Motor neuron (in vitro differentiated cells): Measurements from ENCODE around the gene ATP6AP2. TPM values are rescaled to one million over a fixed set of nuclear protein-coding genes. Genes with fewer than 3 reads are reported as not detected.
A peak's percentile ranks its signal among the peaks of the same experiment; 100 is the strongest.

Experiments
- ATAC-seq, 8 experiments: fragments of 200-7000 bp; cut with Tn5 transposase; replicated peaks in 6 of 8; 2 replicates each; pipeline ENCODE4 v1.8.0; 2021; ENCODE audit warnings: mild to moderate bottlenecking in 8 of 8, moderate library complexity in 8 of 8
- H3K27ac ChIP-seq, 2 donors: fragments of 250-450 bp; sonication (Bioruptor Pico); 2 replicates each; pipeline ENCODE4 v1.9.0; 2021; ENCODE audit warnings: antibody characterized with exemption in 2 of 2, mild to moderate bottlenecking in 2 of 2, moderate library complexity in 1 of 2
- H3K4me1 ChIP-seq, 2 donors: fragments of 250-450 bp; sonication (Bioruptor Pico); replicated peaks in 1 of 2; 2 replicates each; pipeline ENCODE4 v1.6.1; 2021; ENCODE audit warnings: antibody characterized with exemption in 2 of 2, mild to moderate bottlenecking in 2 of 2, moderate library complexity in 1 of 2
- H3K4me3 ChIP-seq, 5 donors: fragments of 250-450 bp; sonication (Bioruptor Pico); 2 replicates each; pipeline ENCODE4 v1.9.0; 2021; ENCODE audit warnings: antibody characterized with exemption in 5 of 5, mild to moderate bottlenecking in 5 of 5, moderate library complexity in 4 of 5
- WGBS, 10 experiments: fragments of 450-650 bp; shearing (Covaris generic); methylation state at CpG; one replicate each; pipeline ENCODE4 v1.0.0; 2022; 5-methylcytosine and 5-hydroxymethylcytosine counted together
- in situ Hi-C, 9 experiments: fragments of 400-800 bp; cut with MboI; loops; one replicate each; pipeline ENCODE4 v1.15.0; 2021; ENCODE audit warnings: low sequenced_read_pairs in 9 of 9, low pct_unique_long_range_greater_than_20kb in 2 of 9; ENCODE audit not compliant: unreplicated experiment in 9 of 9
- total RNA-seq, 8 experiments: library from RNA; unstranded; fragments of 300-600 nt; gene quantifications; 2 replicates each; pipeline versions ENCODE4 v1.2.3 to v1.2.4, GENCODE V29; 2022

The ATP6AP2 gene
- total RNA-seq, 8 experiments from 2014 or later, result 41.7 to 167 (median 78.2) TPM

GRCh38 chrX:40623665-40624064, 42.9 kb downstream of the ATP6AP2 start:
- Histone ChIP-seq H3K4me1 (no peaks in the 10 kb centered on the region), H3K27ac (no peak overlapping the region), H3K4me3 (no peak overlapping the region)
- no peak for ATAC-seq
- WGBS, 10 experiments, result 92 to 100% (median 97%) methylated on average over 1 to 15 of the region's 32 CpGs; no CpG with 5 or more reads in 7 of the 10 experiments
- in situ Hi-C loops, result no loop called here

- no peak overlapping the region for H3K4me3 ChIP-seq
- H3K4me1 ChIP-seq, result no peaks in the 10 kb centered on the region
- 66 to 100% (median 90%) methylated on average over 1 to 4 of the region's 4 CpGs; no CpG with 5 or more reads in 6 of the 10 experiments for WGBS, 10 experiments
- ATAC-seq, result no peak
- no peak overlapping the region for H3K27ac ChIP-seq
- in situ Hi-C loops, result no loop called here
These were observed 44.5 kb downstream of the ATP6AP2 start for GRCh38 chrX:40625294-40625693.

DNA sequence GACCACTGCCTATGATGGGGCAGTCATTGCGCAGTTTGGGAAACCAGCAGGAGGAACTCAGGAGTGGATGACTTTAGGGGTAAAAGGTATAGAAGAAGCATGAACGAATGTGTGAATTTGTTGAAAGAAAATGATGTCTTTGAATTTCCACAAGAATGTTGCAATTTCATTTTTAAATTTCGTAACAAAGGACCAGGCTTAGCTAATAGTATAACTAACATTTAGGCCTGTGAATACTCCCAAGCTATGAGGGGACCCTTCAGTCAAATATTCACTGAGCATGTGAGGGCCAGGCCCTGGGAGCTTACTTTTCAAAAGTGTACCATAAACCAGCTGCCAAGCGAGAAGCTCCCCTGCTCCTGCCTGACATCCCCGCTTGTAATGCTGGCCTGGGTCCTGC, 47.7 kb downstream of the ATP6AP2 start:
- 69 to 100% (median 100%) methylated on average over 1 to 5 of the region's 5 CpGs; no CpG with 5 or more reads in 5 of the 10 experiments for WGBS, 10 experiments
- ATAC-seq, result no peak
- Histone ChIP-seq H3K4me1 (no peaks in the 10 kb centered on the region), H3K27ac (no peak overlapping the region), H3K4me3 (no peak overlapping the region)
- in situ Hi-C loops, result no loop called here

DNA sequence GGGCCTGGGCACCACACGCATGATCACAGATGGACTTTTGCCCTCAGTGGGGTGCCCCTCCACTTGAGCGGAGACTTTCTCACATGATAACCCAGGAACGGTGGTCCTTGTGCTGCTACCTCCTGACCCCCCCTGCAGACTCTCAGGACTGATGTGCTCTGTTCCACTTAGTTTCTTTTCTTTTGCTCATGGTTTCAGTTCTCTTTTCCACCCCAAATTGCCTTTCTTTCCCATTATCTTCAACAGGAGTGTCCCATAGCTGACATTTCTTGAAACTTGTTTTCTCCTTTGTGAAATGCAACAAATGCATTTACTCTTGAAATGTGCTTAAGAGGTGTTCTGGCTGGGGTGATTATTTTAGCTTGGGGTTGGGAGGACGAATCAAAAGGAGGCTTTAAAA, 51.4 kb downstream of the ATP6AP2 start:
- Histone ChIP-seq H3K27ac (no peak overlapping the region), H3K4me1 (no peaks in the 10 kb centered on the region), H3K4me3 (no peak overlapping the region)
- 78 to 100% (median 100%) methylated on average over 1 to 2 of the region's 4 CpGs; no CpG with 5 or more reads in 4 of the 10 experiments for WGBS, 10 experiments
- ATAC-seq, result no peak
- in situ Hi-C loops, result no loop called here

DNA sequence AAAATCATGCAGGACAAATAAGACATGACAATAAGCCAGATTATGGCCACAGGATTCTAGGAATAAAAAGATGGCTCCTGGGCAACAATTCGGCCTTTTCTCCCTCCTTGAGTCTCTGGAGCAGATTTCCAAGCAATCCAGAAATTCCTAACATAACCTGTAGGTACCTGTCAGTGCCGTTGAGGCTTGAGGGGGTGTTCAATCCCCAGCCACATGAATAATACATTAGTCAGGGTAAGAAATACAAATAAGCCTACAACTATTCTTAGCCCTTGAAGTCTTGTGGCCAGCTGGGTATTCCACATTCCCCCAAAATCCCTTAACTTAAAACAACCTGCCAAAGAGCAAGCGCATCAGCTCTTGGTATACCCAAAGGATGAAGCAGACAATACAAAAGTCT, 56.9 kb downstream of the ATP6AP2 start:
- no peak for ATAC-seq
- in situ Hi-C loops, result no loop called here
- Histone ChIP-seq H3K4me3 (no peak overlapping the region), H3K27ac (no peak overlapping the region), H3K4me1 (no peaks in the 10 kb centered on the region)
- WGBS, 10 experiments, result 81 to 100% (median 90%) methylated on average over 1 to 2 of the region's 3 CpGs; no CpG with 5 or more reads in 7 of the 10 experiments

- Histone ChIP-seq H3K27ac (no peak overlapping the region), H3K4me1 (peaks cover 0 to 4% of the 10 kb centered on the region in 2 donors), H3K4me3 (no peak overlapping the region)
- WGBS, 10 experiments, result 25 to 83% (median 59%) methylated on average over 1 to 5 of the region's 5 CpGs; no CpG with 5 or more reads in 5 of the 10 experiments
- no peak for ATAC-seq
- in situ Hi-C loops, result no loop called here
These were observed 63.4 kb downstream of the ATP6AP2 start for GRCh38 chrX:40644176-40644575.

DNA sequence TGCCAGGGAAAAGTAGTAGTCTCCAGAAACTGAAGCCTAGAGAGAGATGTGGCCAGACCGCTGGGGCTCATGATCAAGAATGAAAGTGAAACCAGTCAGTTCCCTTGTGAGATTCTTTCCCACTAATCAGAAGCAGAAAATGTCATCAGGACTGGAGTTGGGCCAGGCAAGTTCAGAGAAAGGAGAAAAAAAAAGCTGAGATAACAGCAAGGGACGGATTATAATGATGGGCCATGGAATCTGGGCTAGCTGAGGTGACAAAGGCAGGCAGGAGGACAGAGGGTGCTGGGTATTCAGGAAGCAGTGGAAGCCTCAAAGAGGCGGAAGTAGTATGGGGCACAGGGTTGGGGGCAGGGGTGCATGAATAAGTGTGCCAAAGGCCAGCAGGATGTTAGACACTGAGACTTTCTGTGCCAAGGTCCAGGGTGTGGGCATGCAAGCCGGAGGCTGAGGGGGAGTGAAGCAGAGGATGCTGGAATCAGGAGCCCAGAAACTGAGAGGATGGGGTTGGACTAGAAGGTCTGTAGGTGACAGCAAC, 64.1 kb downstream of the ATP6AP2 start:
- peak in 3 of 8 experiments; percentile 8 to 39 (median 33) for ATAC-seq
- no peak overlapping the region for H3K4me3 ChIP-seq
- in situ Hi-C loops, result no loop called here
- 33 to 89% (median 89%) methylated on average over 1 to 2 of the region's 4 CpGs; no CpG with 5 or more reads in 7 of the 10 experiments for WGBS, 10 experiments
- peaks cover 0 to 4% of the 10 kb centered on the region in 2 donors for H3K4me1 ChIP-seq
- H3K27ac ChIP-seq, result no peak overlapping the region

DNA sequence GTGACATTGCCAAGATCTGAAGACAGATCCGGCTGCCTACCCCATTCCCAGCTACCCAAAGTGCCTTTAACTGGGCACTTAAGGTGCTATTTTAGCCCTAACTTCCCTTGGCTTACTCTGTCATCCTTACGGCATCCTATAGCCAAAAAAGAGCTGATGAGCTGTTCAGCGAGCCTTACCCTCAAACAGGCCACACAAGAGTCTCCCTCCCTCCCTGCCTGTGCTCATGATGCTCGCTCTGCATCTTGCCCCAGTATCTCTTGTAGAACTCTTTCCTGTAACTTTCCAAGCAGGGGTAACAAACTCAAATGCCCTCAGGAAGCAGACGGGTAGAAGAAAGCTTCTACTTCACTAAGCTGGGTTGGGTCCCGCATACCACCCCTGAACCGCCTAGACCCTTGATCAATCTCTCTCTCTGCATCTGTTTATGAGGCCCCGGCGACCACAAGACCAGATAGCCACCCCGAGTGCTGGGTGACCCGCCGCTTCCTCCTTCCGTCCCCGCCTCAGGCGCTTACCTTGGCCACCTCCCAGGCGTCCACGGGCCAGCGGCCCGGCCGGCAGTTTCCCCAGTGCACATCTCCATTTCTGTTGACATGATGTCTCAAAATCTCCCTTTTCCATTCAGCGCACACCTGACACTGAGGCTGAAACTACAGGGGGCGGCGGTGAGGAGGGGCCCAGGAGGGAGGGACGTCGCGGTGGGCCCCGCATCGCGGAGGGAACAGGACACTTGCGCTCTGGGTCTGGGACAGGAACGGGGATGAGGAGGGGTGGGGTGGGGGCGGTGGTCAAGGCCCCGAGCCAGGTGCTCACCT, 65.9 kb downstream of the ATP6AP2 start:
- in situ Hi-C loops, result no loop called here
- peak overlapping the region; percentile 40 to 76 for H3K27ac ChIP-seq
- ATAC-seq, result peak; percentile 38 to 61 (median 50)

DNA sequence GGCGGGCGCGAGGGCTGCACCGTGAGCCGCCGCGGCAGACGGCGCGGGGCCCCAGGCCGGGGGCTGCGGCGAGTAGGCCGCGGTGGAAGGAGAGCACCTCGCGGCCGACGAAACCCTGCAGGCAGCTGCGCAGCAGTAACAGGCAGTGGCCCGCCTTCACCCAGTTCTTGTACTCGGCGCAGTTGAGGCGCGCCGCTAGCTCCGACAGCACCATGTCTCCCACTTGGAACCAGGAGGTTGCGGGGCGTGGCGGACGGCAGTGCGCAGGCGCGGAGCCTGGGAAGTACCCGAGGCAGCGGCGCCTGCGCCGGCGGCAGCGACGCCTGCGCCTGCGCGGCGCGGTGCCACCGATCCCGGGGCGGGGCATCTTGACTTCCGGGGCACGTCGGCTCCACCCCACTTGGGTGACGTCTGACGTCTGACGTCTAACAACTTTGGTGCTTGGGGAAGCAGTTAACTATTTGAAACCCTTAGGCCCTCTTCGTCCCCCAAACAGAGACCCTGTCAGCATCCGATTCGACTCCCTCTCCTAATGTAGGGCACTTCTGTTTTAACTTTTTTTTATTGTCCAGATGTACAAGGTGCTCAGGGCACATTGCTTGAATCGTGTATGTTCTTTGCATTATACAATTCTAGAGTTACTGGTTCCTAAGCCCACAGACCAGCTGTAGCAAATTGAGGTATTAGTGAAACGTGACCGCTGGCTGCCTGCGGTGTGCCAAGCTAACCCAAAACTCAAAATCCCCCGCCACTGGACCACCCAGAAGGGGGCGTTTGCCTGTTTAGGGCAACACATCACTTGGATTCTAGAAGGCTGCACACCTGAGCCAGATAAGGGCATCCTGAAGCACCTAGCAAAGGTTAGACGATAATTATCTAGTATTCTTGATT, 66.8 kb downstream of the ATP6AP2 start, which contains the start of gene CXorf38:
TSS of gene CXorf38 (minus strand) at position 255 of the 891 bp plus-strand sequence. CDS start at position 214, 41 bp downstream.
- WGBS, 10 experiments, result 14 to 48% (median 20%) methylated on average over 1 to 5 of the region's 66 CpGs; no CpG with 5 or more reads in 7 of the 10 experiments
- H3K4me1 ChIP-seq, result peaks cover 0 to 4% of the 10 kb centered on the region in 2 donors
- in situ Hi-C loops, result no loop called here
- peak within 1 kb of the TSS; percentile 65 to 91 (median 66) for H3K4me3 ChIP-seq
- peak; percentile 58 to 96 (median 92) for ATAC-seq
- H3K27ac ChIP-seq, result peak within 1 kb of the TSS; percentile 40 to 76

More for the DNA sequence above, 65.9 kb downstream of the ATP6AP2 start:
- Histone ChIP-seq H3K4me3 (peak overlapping the region; percentile 65 to 91 (median 66)), H3K4me1 (peaks cover 0 to 4% of the 10 kb centered on the region in 2 donors)
- WGBS, 10 experiments, result 0% methylated on average over 1 of the region's 33 CpGs; no CpG with 5 or more reads in 8 of the 10 experiments

DNA sequence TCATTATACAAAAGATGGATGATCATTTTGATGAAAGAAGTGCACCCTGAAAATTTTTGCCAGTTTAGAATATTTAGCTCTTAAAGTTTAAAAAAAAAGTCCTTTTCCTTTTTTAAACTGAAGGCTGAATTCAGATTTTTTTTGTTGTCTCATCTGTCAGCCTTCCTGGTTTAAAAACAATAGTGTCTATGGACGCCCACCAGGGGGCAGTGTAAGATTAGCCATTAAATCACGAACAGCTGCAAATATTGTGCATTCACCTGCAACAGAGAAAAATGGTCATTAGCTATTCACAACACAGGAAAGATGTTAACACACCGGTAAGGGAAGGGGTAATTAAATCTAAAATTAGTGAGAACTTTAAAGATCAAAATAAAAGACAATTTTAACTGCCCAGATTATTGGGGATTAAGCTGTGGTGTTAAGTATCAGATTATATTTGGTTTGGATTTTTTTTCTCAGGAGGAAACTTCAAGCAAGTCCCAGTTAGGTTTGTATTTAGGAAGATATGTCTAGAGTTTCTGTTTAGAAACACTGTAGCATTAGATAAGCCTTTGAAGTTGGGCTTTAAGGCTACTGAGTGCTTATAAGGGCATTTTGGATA, 71.0 kb downstream of the ATP6AP2 start:
- no peak overlapping the region for H3K27ac ChIP-seq
- in situ Hi-C loops, result no loop called here
- H3K4me3 ChIP-seq, result no peak overlapping the region
- ATAC-seq, result no peak
- 0 to 20% (median 0%) methylated on average over 1 to 3 of the region's 3 CpGs; no CpG with 5 or more reads in 3 of the 10 experiments for WGBS, 10 experiments
- H3K4me1 ChIP-seq, result no peaks in the 10 kb centered on the region

- in situ Hi-C loops, result no loop called here
- Histone ChIP-seq H3K4me1 (no peaks in the 10 kb centered on the region), H3K4me3 (no peak overlapping the region), H3K27ac (no peak overlapping the region)
- WGBS, 10 experiments, result 60 to 88% methylated on average over 1 of the region's 1 CpG; no CpG with 5 or more reads in 8 of the 10 experiments
- no peak for ATAC-seq
These were observed 71.9 kb downstream of the ATP6AP2 start for GRCh38 chrX:40652664-40653063.

DNA sequence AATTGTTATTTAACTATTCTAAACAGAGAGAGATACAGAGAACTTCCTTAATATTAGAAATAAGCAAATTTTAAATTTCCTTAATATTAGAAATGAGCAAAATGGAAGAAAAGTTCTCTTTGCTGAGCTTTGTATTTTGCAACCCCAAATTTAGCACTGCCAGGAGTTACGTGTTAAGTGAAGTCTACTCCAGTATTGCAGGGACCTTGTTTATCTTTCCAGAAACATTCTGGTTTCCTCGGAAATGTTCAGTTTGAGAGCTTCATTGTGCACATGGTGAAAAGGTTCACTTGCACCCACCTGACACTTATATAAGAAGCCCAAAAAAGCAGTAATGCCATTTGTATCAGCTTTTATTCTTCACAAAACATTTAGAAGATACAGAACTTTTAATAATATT, 72.8 kb downstream of the ATP6AP2 start:
- Histone ChIP-seq H3K4me1 (no peaks in the 10 kb centered on the region), H3K27ac (no peak overlapping the region), H3K4me3 (no peak overlapping the region)
- in situ Hi-C loops, result no loop called here
- WGBS, 10 experiments, result 88 to 100% (median 100%) methylated on average over 1 to 2 of the region's 2 CpGs; no CpG with 5 or more reads in 4 of the 10 experiments
- ATAC-seq, result no peak
